ENCODE results near the gene FBLN1.

Gene FBLN1

GRCh38 chr22:45504373-45505341, 2.0 kb downstream of the FBLN1 start:
- Mint-ChIP-seq H3K9me3 (no peaks in the 10 kb centered on the region), H3K27ac (no peak overlapping the region), H3K27me3 (peaks cover 54 to 66% of the 10 kb centered on the region in 2 donors), H3K4me1 (peaks cover 6 to 19% of the 10 kb centered on the region in 2 donors), H3K4me3 (peak overlapping the region in 1 of 2 donors; percentile 20), H3K36me3 (no peaks in the 10 kb centered on the region)
- DNase-seq (no peak), ATAC-seq (replicated peaks) (peak; percentile 42 to 57)

- peaks cover 39 to 61% of the 10 kb centered on the region in 2 donors for H3K27me3 Mint-ChIP-seq
- H3K27ac Mint-ChIP-seq, result no peak overlapping the region
- H3K36me3 Mint-ChIP-seq, result no peaks in the 10 kb centered on the region
- ATAC-seq (replicated peaks) (no peak), DNase-seq (no peak)
- no peak overlapping the region for H3K4me3 Mint-ChIP-seq
- H3K4me1 Mint-ChIP-seq, result peaks cover 6 to 19% of the 10 kb centered on the region in 2 donors
- H3K9me3 Mint-ChIP-seq, result no peaks in the 10 kb centered on the region
Observed at GRCh38 chr22:45505991-45506747, 3.5 kb downstream of the FBLN1 start.

- DNase-seq, result no peak
- Mint-ChIP-seq H3K4me3 (no peak overlapping the region), H3K9me3 (no peaks in the 10 kb centered on the region)
Observed at GRCh38 chr22:45506816-45507360, 4.2 kb downstream of the FBLN1 start.

GRCh38 chr22:45507798-45508197, 5.1 kb downstream of the FBLN1 start:
- peaks cover 6 to 19% of the 10 kb centered on the region in 2 donors for H3K4me1 Mint-ChIP-seq
- ATAC-seq (replicated peaks) (no peak), DNase-seq (no peak)
- H3K27me3 Mint-ChIP-seq, result peaks cover 30 to 50% of the 10 kb centered on the region in 2 donors
- no peaks in the 10 kb centered on the region for H3K9me3 Mint-ChIP-seq
- no peaks in the 10 kb centered on the region for H3K36me3 Mint-ChIP-seq
- H3K4me3 Mint-ChIP-seq, result no peak overlapping the region
- no peak overlapping the region for H3K27ac Mint-ChIP-seq

More at GRCh38 chr22:45506816-45507360, 4.2 kb downstream of the FBLN1 start:
- ATAC-seq (replicated peaks), result no peak
- H3K4me1 Mint-ChIP-seq, result peaks cover 6 to 19% of the 10 kb centered on the region in 2 donors
- H3K27ac Mint-ChIP-seq, result no peak overlapping the region
- H3K36me3 Mint-ChIP-seq, result no peaks in the 10 kb centered on the region
- H3K27me3 Mint-ChIP-seq, result peaks cover 32 to 53% of the 10 kb centered on the region in 2 donors

- Mint-ChIP-seq H3K4me1 (peaks cover 6 to 16% of the 10 kb centered on the region in 2 donors), H3K4me3 (no peak overlapping the region), H3K27ac (no peak overlapping the region), H3K36me3 (no peaks in the 10 kb centered on the region), H3K27me3 (peaks cover 27 to 43% of the 10 kb centered on the region in 2 donors), H3K9me3 (no peaks in the 10 kb centered on the region)
- DNase-seq (no peak), ATAC-seq (replicated peaks) (no peak)
Observed at GRCh38 chr22:45508814-45509213, 6.1 kb downstream of the FBLN1 start.

GRCh38 chr22:45510376-45511232, 7.9 kb downstream of the FBLN1 start:
- Mint-ChIP-seq H3K4me3 (no peak overlapping the region), H3K27me3 (peaks cover 29 to 39% of the 10 kb centered on the region in 2 donors), H3K36me3 (no peaks in the 10 kb centered on the region), H3K27ac (no peak overlapping the region), H3K9me3 (no peaks in the 10 kb centered on the region), H3K4me1 (no peaks in the 10 kb centered on the region)
- DNase-seq (no peak), ATAC-seq (replicated peaks) (no peak)

GRCh38 chr22:45511847-45512261, 9.2 kb downstream of the FBLN1 start:
- H3K4me3 Mint-ChIP-seq, result no peak overlapping the region
- H3K36me3 Mint-ChIP-seq, result no peaks in the 10 kb centered on the region
- H3K27ac Mint-ChIP-seq, result no peak overlapping the region
- DNase-seq, result no peak
- no peaks in the 10 kb centered on the region for H3K4me1 Mint-ChIP-seq
- no peak for ATAC-seq (replicated peaks)
- peaks cover 27 to 45% of the 10 kb centered on the region in 2 donors for H3K27me3 Mint-ChIP-seq
- H3K9me3 Mint-ChIP-seq, result no peaks in the 10 kb centered on the region

GRCh38 chr22:45512363-45512762, 9.7 kb downstream of the FBLN1 start:
- ATAC-seq (replicated peaks) (no peak), DNase-seq (no peak)
- no peaks in the 10 kb centered on the region for H3K36me3 Mint-ChIP-seq
- no peak overlapping the region for H3K4me3 Mint-ChIP-seq
- no peak overlapping the region for H3K27ac Mint-ChIP-seq
- H3K9me3 Mint-ChIP-seq, result no peaks in the 10 kb centered on the region
- H3K27me3 Mint-ChIP-seq, result peaks cover 27 to 40% of the 10 kb centered on the region in 2 donors
- no peaks in the 10 kb centered on the region for H3K4me1 Mint-ChIP-seq

GRCh38 chr22:45515676-45516075, 13.0 kb downstream of the FBLN1 start:
- Mint-ChIP-seq H3K36me3 (no peaks in the 10 kb centered on the region), H3K4me1 (no peaks in the 10 kb centered on the region), H3K9me3 (no peaks in the 10 kb centered on the region), H3K27ac (no peak overlapping the region), H3K27me3 (peaks cover 23 to 29% of the 10 kb centered on the region in 2 donors), H3K4me3 (no peak overlapping the region)
- DNase-seq (no peak), ATAC-seq (replicated peaks) (no peak)

- Mint-ChIP-seq H3K27ac (no peak overlapping the region), H3K4me1 (no peaks in the 10 kb centered on the region)
Observed at GRCh38 chr22:45516163-45516562, 13.5 kb downstream of the FBLN1 start.

GRCh38 chr22:45516923-45517675, 14.4 kb downstream of the FBLN1 start:
- ATAC-seq (replicated peaks), result no peak
- no peak for DNase-seq
- no peaks in the 10 kb centered on the region for H3K4me1 Mint-ChIP-seq
- no peak overlapping the region for H3K4me3 Mint-ChIP-seq
- peaks cover 23 to 29% of the 10 kb centered on the region in 2 donors for H3K27me3 Mint-ChIP-seq
- H3K9me3 Mint-ChIP-seq, result no peaks in the 10 kb centered on the region
- H3K27ac Mint-ChIP-seq, result no peak overlapping the region
- H3K36me3 Mint-ChIP-seq, result no peaks in the 10 kb centered on the region

More at GRCh38 chr22:45516163-45516562, 13.5 kb downstream of the FBLN1 start:
- H3K27me3 Mint-ChIP-seq, result peaks cover 23 to 29% of the 10 kb centered on the region in 2 donors
- H3K36me3 Mint-ChIP-seq, result no peaks in the 10 kb centered on the region
- no peaks in the 10 kb centered on the region for H3K9me3 Mint-ChIP-seq
- ATAC-seq (replicated peaks) (no peak), DNase-seq (no peak)
- no peak overlapping the region for H3K4me3 Mint-ChIP-seq

GRCh38 chr22:45518136-45518535, 15.5 kb downstream of the FBLN1 start:
- Mint-ChIP-seq H3K4me1 (no peaks in the 10 kb centered on the region), H3K27me3 (peaks cover 27 to 29% of the 10 kb centered on the region in 2 donors), H3K27ac (no peak overlapping the region), H3K36me3 (no peaks in the 10 kb centered on the region), H3K4me3 (no peak overlapping the region), H3K9me3 (no peaks in the 10 kb centered on the region)
- no peak for ATAC-seq (replicated peaks)
- DNase-seq, result no peak

GRCh38 chr22:45518580-45518991, 15.9 kb downstream of the FBLN1 start:
- Mint-ChIP-seq H3K9me3 (no peaks in the 10 kb centered on the region), H3K27me3 (peaks cover 24 to 29% of the 10 kb centered on the region in 2 donors), H3K4me3 (no peak overlapping the region), H3K27ac (no peak overlapping the region), H3K36me3 (no peaks in the 10 kb centered on the region), H3K4me1 (no peaks in the 10 kb centered on the region)
- DNase-seq (no peak), ATAC-seq (replicated peaks) (no peak)
